GM12874 (cell line): ENCODE results near the gene ZNF624.

Source experiments
- CTCF ChIP-seq: IDR thresholded peaks from 2 replicates; pipeline ENCODE4 v1.5.1; 2011; ENCODE audit warnings: low read depth, mild to moderate bottlenecking, control low read depth, low read length, moderate library complexity; ENCODE audit not compliant: insufficient read depth

ZNF624 gene

GRCh38 chr17:16649585-16649984 lies 4.1 kb downstream of the ZNF624 start:
- TF ChIP-seq CTCF = no peak

- no peak for TF ChIP-seq CTCF
Measured at GRCh38 chr17:16639438-16639837, 14.2 kb downstream of the ZNF624 start.

- TF ChIP-seq CTCF = no peak
Measured at GRCh38 chr17:16623282-16623681, 30.4 kb downstream of the ZNF624 start.

GRCh38 chr17:16622540-16623277 lies 30.9 kb downstream of the ZNF624 start:
- TF ChIP-seq CTCF = no peak

- TF ChIP-seq CTCF = no peak
Measured at GRCh38 chr17:16617481-16618060, 36.1 kb downstream of the ZNF624 start.

- TF ChIP-seq CTCF = no peak
Measured at GRCh38 chr17:16599537-16599936, 54.1 kb downstream of the ZNF624 start.

GRCh38 chr17:16593356-16594102 lies 60.1 kb downstream of the ZNF624 start:
- TF ChIP-seq CTCF = no peak
